Measurements from ENCODE around the gene UBL5. TPM values are rescaled to one million over a fixed set of nuclear protein-coding genes. Genes with fewer than 3 reads are reported as not detected.
A peak's percentile ranks its signal among the peaks of the same experiment; 100 is the strongest.

Gene UBL5
- total RNA-seq, 1 donor from 2014 or later: 547 TPM

GRCh38 chr19:9849791-9850190 lies 22.1 kb downstream of the UBL5 start:
- Mint-ChIP-seq H3K4me3 (ENCODE audit: unreplicated experiment) (no peak overlapping the region), H3K9me3 (ENCODE audit: unreplicated experiment) (peaks cover 2% of the 10 kb centered on the region), H3K36me3 (ENCODE audit: low read depth, unreplicated experiment) (peaks cover 28% of the 10 kb centered on the region), H3K4me1 (ENCODE audit: low read depth, unreplicated experiment) (peaks cover 34% of the 10 kb centered on the region), H3K27me3 (ENCODE audit: low read depth, unreplicated experiment) (no peaks in the 10 kb centered on the region), H3K27ac (ENCODE audit: unreplicated experiment) (no peak overlapping the region)
- H3K4me3 ChIP-seq (ENCODE audit: insufficient read depth, low read depth, low read length): no peak overlapping the region
- no peak for TF ChIP-seq EZH2 (IDR thresholded peaks at IDR 0.05; ENCODE audit: insufficient read depth, low read length)
- TF ChIP-seq CTCF (IDR thresholded peaks at IDR 0.05; ENCODE audit: insufficient read depth, low read depth, low read length): no peak
- peaks cover 41% of the 10 kb centered on the region for H4K20me1 ChIP-seq (ENCODE audit: insufficient read depth, low read length)
- no peak overlapping the region for H2AFZ ChIP-seq (ENCODE audit: low read depth, low read length)
- DNase-seq (ENCODE audit: low read depth) (no peak), FAIRE-seq (no peak)
- H3K4me2 ChIP-seq (ENCODE audit: low read length): no peak overlapping the region
- H3K79me2 ChIP-seq (ENCODE audit: insufficient read depth, low read length): peaks cover 9% of the 10 kb centered on the region
- H3K9ac ChIP-seq (ENCODE audit: low read length): no peak overlapping the region
- no peak overlapping the region for H3K27ac ChIP-seq (ENCODE audit: low read depth, low read length)
- H3K36me3 ChIP-seq (ENCODE audit: insufficient read depth, low read length): no peaks in the 10 kb centered on the region
- peaks cover 17% of the 10 kb centered on the region for H3K4me1 ChIP-seq (ENCODE audit: insufficient read depth, low read length)
- H3K27me3 ChIP-seq (ENCODE audit: insufficient read depth, low read length): no peaks in the 10 kb centered on the region
- no peaks in the 10 kb centered on the region for H3K9me3 ChIP-seq (ENCODE audit: insufficient read depth, low read depth, low read length)

GRCh38 chr19:9850235-9850959 lies 22.7 kb downstream of the UBL5 start:
- Histone ChIP-seq H2AFZ (ENCODE audit: low read depth, low read length) (no peak overlapping the region), H3K27ac (ENCODE audit: low read depth, low read length) (no peak overlapping the region), H3K27me3 (ENCODE audit: insufficient read depth, low read length) (no peaks in the 10 kb centered on the region), H4K20me1 (ENCODE audit: insufficient read depth, low read length) (peaks cover 35% of the 10 kb centered on the region), H3K79me2 (ENCODE audit: insufficient read depth, low read length) (peaks cover 9% of the 10 kb centered on the region), H3K4me2 (ENCODE audit: low read length) (no peak overlapping the region), H3K9ac (ENCODE audit: low read length) (no peak overlapping the region), H3K4me3 (ENCODE audit: insufficient read depth, low read depth, low read length) (no peak overlapping the region), H3K9me3 (ENCODE audit: insufficient read depth, low read depth, low read length) (no peaks in the 10 kb centered on the region), H3K4me1 (ENCODE audit: insufficient read depth, low read length) (peaks cover 17% of the 10 kb centered on the region), H3K36me3 (ENCODE audit: insufficient read depth, low read length) (no peaks in the 10 kb centered on the region)
- Mint-ChIP-seq H3K27ac (ENCODE audit: unreplicated experiment) (no peak overlapping the region), H3K4me3 (ENCODE audit: unreplicated experiment) (peak overlapping the region; percentile 31), H3K36me3 (ENCODE audit: low read depth, unreplicated experiment) (peaks cover 22% of the 10 kb centered on the region), H3K9me3 (ENCODE audit: unreplicated experiment) (peaks cover 2% of the 10 kb centered on the region), H3K4me1 (ENCODE audit: low read depth, unreplicated experiment) (peaks cover 34% of the 10 kb centered on the region), H3K27me3 (ENCODE audit: low read depth, unreplicated experiment) (no peaks in the 10 kb centered on the region)
- FAIRE-seq (no peak), DNase-seq (ENCODE audit: low read depth) (no peak)
- TF ChIP-seq CTCF (IDR thresholded peaks at IDR 0.05; ENCODE audit: insufficient read depth, low read depth, low read length): no peak

DNA sequence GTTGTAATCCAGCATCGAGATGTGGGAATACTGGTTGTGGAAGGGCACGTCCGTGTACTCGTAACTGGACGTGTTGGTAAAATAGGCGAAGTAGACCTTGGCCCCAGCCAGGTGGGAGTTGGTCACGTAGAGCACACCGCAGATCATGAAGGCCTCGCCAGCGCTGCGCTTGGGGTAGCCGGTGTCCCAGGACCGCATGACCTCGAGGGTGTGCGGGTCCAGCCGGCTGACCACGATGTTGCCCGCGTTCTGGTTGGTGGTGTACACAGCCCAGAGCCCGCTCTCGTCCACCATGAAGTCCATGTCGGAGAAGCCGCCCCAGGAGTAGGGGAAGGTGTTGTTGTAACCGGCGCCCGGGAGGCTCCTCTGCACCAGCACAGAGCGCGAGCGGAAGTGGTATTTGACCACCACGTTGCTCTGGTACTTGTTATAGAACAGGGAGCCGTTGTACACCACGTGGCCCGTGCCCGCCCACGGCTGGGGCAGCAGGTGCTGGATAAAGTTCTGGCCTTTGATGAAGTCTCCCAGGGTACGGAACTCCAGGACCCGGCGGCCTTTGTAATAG lies 26.6 kb downstream of the UBL5 start:
- peaks cover 6% of the 10 kb centered on the region for H3K4me1 ChIP-seq (ENCODE audit: insufficient read depth, low read length)
- H4K20me1 ChIP-seq (ENCODE audit: insufficient read depth, low read length): peaks cover 5% of the 10 kb centered on the region
- no peak for TF ChIP-seq EZH2 (IDR thresholded peaks at IDR 0.05; ENCODE audit: insufficient read depth, low read length)
- TF ChIP-seq CTCF (IDR thresholded peaks at IDR 0.05; ENCODE audit: insufficient read depth, low read depth, low read length): no peak
- H3K27me3 ChIP-seq (ENCODE audit: insufficient read depth, low read length): no peaks in the 10 kb centered on the region
- Mint-ChIP-seq H3K4me3 (ENCODE audit: unreplicated experiment) (no peak overlapping the region), H3K27ac (ENCODE audit: unreplicated experiment) (peak overlapping the region; percentile 26), H3K27me3 (ENCODE audit: low read depth, unreplicated experiment) (no peaks in the 10 kb centered on the region), H3K36me3 (ENCODE audit: low read depth, unreplicated experiment) (peaks cover 30% of the 10 kb centered on the region), H3K9me3 (ENCODE audit: unreplicated experiment) (peaks cover 6% of the 10 kb centered on the region), H3K4me1 (ENCODE audit: low read depth, unreplicated experiment) (peaks cover 32% of the 10 kb centered on the region)
- no peaks in the 10 kb centered on the region for H3K36me3 ChIP-seq (ENCODE audit: insufficient read depth, low read length)
- no peak overlapping the region for H3K9ac ChIP-seq (ENCODE audit: low read length)
- no peak overlapping the region for H3K4me3 ChIP-seq (ENCODE audit: insufficient read depth, low read depth, low read length)
- H3K4me2 ChIP-seq (ENCODE audit: low read length): no peak overlapping the region
- H3K9me3 ChIP-seq (ENCODE audit: insufficient read depth, low read depth, low read length): no peaks in the 10 kb centered on the region
- DNase-seq (ENCODE audit: low read depth) (no peak), FAIRE-seq (no peak)
- no peak overlapping the region for H3K27ac ChIP-seq (ENCODE audit: low read depth, low read length)
- no peaks in the 10 kb centered on the region for H3K79me2 ChIP-seq (ENCODE audit: insufficient read depth, low read length)
- H2AFZ ChIP-seq (ENCODE audit: low read depth, low read length): no peak overlapping the region

Data from astrocyte (in vitro differentiated cells and primary cell).